ENCODE data around the gene DTX3.
"Not testable (repeated sequence)": the region's sequence is repeated elsewhere in the genome, so short reads cannot be mapped to it uniquely, and the experiment has no call there.

Gene DTX3

GRCh38 chr12:57640175-57641042 is 35.8 kb downstream of the DTX3 start:
- intact Hi-C loops (cut with DNase I), result no loop called here
- DNase-seq, result peak in 1 of 42 donors; percentile 9

- intact Hi-C loops (cut with DNase I), result no loop called here
- DNase-seq, result no peak
Measured at GRCh38 chr12:57641699-57642442, 37.2 kb downstream of the DTX3 start.

GRCh38 chr12:57645990-57646658 is 41.5 kb downstream of the DTX3 start:
- DNase-seq; intact Hi-C loops (cut with DNase I): not testable (repeated sequence)

- DNase-seq; intact Hi-C loops (cut with DNase I): not testable (repeated sequence)
Measured at GRCh38 chr12:57646659-57647049, 42.0 kb downstream of the DTX3 start.

GRCh38 chr12:57654042-57654441 is 49.4 kb downstream of the DTX3 start:
- DNase-seq, result no peak
- intact Hi-C loops (cut with DNase I), result no loop called here

GRCh38 chr12:57655541-57656240 is 51.1 kb downstream of the DTX3 start:
- no peak for DNase-seq
- intact Hi-C loops (cut with DNase I), result no loop called here

GRCh38 chr12:57656408-57656807 is 51.8 kb downstream of the DTX3 start:
- intact Hi-C loops (cut with DNase I); DNase-seq: not testable (repeated sequence)

- intact Hi-C loops (cut with DNase I), result no loop called here
- DNase-seq, result peak in 2 of 42 donors; percentile 8 to 39
Measured at GRCh38 chr12:57657744-57658143, 53.1 kb downstream of the DTX3 start.

- intact Hi-C loops (cut with DNase I), result no loop called here
- DNase-seq, result no peak
Measured at GRCh38 chr12:57658890-57659289, 54.3 kb downstream of the DTX3 start.

All from head of caudate nucleus (tissue), 42 donors.